UCSD-AML1 (cell line): ENCODE data around the gene SERINC1.

Source experiments
- DNase-seq: peaks from one replicate; lab custom pipeline; 2025; ENCODE audit not compliant: unreplicated experiment; lab: John Stamatoyannopoulos, UW

The SERINC1 gene

GRCh38 chr6:122394016-122394415 lies 77.6 kb downstream of the SERINC1 start:
- no peak for DNase-seq

DNA sequence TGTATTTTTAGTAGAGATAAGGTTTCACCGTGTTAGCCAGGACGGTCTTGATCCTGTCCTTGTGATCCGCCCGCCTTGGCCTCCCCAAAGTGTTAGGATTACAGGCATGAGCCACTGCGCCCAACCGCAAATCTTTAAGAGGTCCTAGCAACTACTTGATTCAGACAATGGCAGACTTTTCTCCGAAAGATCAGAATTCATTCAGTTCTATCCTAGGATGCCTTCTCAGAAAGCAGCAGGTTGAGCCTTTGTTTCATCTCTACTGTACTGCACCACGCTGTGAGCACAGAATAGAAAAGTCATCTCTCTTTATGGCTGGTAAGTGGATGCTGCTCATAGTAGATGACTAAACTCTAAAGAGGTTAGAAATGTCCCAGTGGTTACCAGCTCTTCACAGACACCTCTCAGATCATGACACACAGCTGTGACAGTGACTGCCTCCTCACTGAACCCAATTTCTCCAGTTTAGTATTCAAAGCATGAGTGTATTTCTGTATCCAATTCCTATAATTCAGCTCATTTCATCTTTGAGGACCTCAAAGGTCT lies 78.2 kb downstream of the SERINC1 start:
- DNase-seq: no peak
